HL-60/S4 treated with retinoic acid at 250 ng/mL for 4 days and 3 days (cell line): Measurements from ENCODE around the gene TMEM238L.
"Not testable (repeated sequence)": the region's sequence is repeated elsewhere in the genome, so short reads cannot be mapped to it uniquely, and the experiment has no call there.

Experiments used
- in situ Hi-C: fragments of 300-500 bp; cut with MboI; formaldehyde crosslinking; loops from 2 replicates; pipeline ENCODE4 v1.7.0; 2022; ENCODE audit warnings: low sequenced_read_pairs

The TMEM238L gene

DNA sequence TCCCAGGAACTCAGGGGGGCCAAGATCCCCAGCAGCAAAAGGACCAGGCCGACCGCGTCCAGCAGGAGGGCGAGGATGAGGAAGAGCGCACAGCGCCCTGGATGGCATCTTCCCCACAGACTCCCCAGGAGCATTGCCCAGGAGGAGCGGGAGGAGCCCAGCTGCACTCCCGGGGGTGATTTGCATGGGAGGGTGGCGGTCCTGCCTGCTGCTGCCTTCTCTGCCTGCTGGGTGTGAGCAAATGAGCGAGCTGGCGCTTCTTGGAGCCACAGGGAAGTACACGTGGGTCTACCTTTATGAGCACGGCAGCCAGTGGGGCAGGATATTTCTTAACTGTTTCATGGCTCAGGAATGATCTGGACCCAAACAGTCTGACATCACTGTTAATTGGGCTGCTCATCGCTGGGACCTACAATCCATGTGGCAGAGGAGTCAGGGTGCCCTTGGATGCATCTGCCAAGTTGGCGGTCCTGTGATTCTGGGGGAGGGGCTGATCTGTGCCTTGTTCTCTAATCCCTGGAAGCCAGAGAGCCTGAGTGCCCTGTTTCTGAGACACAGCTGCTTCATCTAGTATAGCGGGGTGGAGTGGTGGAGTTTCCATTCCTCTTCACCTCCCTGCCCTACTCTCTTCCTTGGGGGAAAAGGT, at the start of gene TMEM238L:
Gene TMEM238L, minus strand, starts transcription at position 270 of the 646 bp plus-strand sequence. Its CDS starts 136 bp downstream, at position 134.
- in situ Hi-C loops = no loop called here

- in situ Hi-C loops = not testable (repeated sequence)
Measured at GRCh38 chr17:10846636-10847035, 42.7 kb upstream of the TMEM238L start.

- in situ Hi-C loops = no loop called here
Measured at GRCh38 chr17:10845388-10845751, 41.5 kb upstream of the TMEM238L start.

GRCh38 chr17:10844621-10845387, 40.9 kb upstream of the TMEM238L start:
- in situ Hi-C loops = no loop called here

GRCh38 chr17:10843811-10844210, 39.9 kb upstream of the TMEM238L start:
- in situ Hi-C loops = no loop called here

GRCh38 chr17:10842658-10843057, 38.8 kb upstream of the TMEM238L start:
- in situ Hi-C loops = no loop called here

DNA sequence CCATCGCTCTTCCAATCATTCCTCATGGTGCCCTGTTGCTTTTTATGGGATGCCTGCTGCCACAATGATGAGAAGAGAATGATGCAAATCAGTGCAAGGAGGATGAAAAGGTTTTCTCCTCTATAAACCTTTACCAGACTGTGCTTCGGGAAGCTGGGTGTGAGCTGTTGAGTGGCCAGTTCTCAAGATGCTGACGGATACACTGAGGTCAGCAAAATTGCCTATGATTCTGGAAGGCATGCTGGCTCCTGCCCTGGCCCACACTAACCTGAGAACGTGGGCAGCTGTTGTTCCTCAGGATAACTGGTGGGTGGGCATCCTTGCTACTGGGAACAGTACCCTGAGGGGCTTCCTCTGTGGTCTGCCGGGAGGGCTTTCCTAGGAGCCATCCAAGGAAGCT, 34.8 kb upstream of the TMEM238L start:
- in situ Hi-C loops = no loop called here

GRCh38 chr17:10837921-10838320, 34.0 kb upstream of the TMEM238L start, which contains the start of gene PIRT:
Gene PIRT (minus strand): TSS chr17:10838087. CDS start chr17:10825645, 12,442 bp downstream.
- in situ Hi-C loops = no loop called here

DNA sequence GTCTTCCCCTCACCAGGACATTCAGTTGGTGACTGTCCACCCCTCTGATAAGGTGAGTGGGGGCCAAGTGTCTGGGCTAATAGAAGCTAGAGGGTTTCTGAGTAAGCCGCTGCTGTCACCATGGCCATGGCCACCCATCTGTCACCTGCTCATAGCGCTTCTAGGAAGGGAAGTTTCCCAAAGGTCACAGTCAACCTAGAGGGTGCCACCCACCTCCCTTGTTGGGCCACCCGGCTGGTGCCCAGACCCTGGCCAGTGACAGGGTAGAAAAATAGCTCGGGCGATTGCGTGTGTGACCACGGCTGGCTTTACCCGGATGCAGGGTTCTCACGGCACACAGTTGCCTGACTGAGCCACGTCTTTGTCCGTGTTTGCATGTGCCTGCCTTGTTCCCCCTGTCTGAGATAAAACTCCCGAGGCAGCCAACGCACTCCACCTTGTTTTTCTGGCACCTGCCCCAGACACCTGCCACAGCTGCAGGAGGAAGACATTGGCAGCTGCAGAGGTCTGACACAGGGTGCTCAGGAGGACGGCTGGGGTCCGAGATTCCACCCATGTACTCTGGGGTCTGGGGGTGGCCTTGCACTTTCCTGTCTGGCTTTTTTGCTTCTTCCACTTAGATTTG, 33.2 kb upstream of the TMEM238L start:
- in situ Hi-C loops = no loop called here

DNA sequence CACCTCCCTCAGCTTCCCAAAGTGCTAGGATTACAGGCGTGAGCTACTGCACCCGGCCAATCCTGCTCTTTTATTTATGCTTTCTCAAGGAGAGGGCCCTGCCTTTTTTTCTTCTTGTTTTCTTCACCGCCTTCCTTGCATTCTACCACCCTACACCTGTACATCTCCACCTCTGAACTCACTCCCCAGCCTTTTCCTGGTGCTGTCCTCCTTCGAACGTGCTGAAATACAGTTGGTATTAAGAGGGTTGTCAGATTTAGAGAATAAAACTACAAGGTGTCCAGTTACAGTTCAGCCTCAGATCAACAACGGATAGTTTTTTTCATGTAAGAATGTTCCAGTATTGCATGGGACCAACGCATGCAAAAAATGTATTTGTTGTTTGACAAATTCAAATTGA, 32.2 kb upstream of the TMEM238L start:
- in situ Hi-C loops = no loop called here

- in situ Hi-C loops = no loop called here
Measured at GRCh38 chr17:10831696-10832095, 27.8 kb upstream of the TMEM238L start.

GRCh38 chr17:10827898-10828552, 24.1 kb upstream of the TMEM238L start:
- in situ Hi-C loops = no loop called here

DNA sequence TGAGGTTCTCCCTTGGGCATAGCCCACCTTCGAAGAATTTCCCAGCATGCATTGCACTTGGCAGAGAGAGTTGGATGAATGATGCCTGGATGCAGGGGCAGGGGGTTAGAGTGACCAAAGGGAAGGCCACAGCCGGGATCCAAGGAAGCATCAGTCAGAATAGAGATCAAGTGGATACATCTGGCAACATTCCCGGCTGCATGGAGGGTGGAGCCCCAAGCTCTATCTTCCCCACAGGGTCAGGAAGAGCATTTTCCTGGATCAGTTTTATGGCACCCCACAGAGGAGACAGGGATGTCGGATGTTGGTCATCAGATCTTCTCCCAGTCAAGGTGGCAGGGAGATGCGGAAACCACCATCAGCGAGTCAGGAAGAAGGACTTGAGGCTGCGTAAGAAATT, 21.0 kb upstream of the TMEM238L start:
- in situ Hi-C loops = no loop called here

- in situ Hi-C loops = no loop called here
Measured at GRCh38 chr17:10821770-10822169, 17.9 kb upstream of the TMEM238L start.

DNA sequence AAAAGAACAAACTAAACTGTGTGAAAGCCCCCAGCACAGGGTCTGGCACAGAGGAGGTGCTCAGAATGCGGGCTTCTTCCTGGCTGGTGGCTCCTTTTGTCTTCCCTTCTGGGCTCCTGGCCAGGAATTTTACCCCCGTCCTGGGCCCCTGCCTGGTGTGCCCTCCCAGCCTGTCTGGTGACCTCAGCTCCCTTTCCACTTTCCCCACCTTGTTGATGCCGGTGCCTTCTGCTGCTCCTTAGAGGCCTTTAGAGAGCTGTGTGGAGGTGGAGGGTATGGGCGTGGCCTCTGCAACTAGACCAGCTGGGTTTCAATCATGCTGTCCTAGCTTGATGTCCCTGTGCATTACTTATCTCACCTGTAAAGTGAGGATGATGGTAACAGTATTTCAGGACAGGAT, 17.2 kb upstream of the TMEM238L start:
- in situ Hi-C loops = no loop called here

DNA sequence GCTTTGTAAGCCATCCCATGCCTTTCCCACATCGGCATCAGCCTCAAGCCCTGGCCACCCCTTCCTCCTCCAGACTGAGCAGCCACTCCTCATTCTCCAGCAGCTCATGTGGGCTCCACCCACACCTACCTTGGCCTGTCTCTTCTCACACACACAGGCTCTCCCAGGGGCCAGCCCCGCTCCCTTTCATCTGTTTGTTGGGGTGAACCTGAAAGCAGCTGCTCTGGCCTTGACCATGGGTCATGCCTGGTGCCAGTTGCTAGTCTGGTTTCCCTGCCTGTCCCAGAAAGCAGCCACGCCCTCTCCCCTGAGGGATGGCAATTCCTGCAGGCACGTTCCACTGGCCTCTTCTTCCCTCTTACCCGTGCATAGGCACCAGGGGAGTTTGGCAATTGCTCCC, 11.4 kb upstream of the TMEM238L start:
- in situ Hi-C loops = no loop called here

DNA sequence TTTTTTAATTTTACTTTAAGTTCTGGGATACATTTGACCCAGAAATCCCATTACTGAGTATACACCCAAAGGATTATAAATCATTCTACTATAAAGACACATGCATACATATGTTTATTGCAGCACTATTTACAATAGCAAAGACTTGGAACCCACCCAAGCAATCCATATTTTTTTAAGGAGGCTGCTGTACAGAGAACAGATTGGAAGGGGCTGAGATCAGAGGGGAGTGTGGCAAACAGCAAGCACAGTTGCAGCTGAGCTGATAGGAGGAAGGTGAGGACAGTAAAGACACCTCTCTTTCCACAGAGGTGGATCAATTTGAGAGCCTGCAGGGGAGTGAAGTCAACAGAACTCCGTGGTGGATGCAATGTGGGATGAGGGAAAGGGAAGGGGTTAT, 10.2 kb upstream of the TMEM238L start:
- in situ Hi-C loops = no loop called here

GRCh38 chr17:10812674-10813073, 8.8 kb upstream of the TMEM238L start:
- in situ Hi-C loops = no loop called here

DNA sequence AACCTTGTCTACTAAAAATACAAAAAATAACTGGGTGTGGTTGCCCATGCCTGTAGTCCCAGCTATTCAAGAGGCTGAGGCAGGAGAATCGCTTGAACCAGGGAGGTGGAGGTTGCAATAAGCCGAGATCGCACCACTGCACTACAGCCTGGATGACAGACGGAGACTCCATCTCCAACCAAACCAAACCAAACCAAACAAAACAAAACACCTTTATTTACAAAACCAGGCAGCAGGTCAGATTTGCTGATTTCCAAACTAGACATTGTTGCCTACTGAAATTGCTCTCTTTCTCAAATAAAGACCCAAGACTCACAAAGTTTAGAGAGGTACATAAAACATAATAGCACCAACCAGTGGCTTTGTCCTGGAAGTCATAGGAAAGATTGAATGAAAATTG, 5.7 kb upstream of the TMEM238L start:
- in situ Hi-C loops = no loop called here

DNA sequence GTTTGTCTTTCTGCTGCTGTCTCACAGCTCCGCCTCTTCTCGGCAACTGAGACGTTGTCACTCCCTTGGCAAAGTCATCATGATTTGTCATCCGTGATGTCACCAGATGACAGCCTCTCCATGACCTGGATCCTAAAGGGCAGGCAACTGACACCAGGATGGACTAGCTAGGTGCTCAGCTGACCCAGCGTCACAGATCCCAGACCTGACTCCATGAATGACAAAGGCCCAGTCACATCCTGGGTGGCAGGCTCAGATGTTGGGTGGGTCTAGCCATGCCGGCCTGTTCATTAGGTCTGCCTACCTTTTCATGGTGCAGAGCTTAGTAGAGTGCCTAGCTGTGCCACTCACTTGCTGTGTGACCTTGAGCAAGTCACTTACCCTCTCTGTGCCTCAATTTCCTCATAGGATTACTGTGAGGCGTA, 3.8 kb upstream of the TMEM238L start:
- in situ Hi-C loops = no loop called here

GRCh38 chr17:10806545-10807262, 2.8 kb upstream of the TMEM238L start:
- in situ Hi-C loops = no loop called here
